ENCODE results near the gene NMRAL1.

GRCh38 chr16:4489030-4489429 lies 14.6 kb upstream of the NMRAL1 start:
- TF ChIP-seq EZH2 (IDR thresholded peaks at IDR 0.05; ENCODE audit: insufficient read depth, poor library complexity, severe bottlenecking) (no peak), EZH2phosphoT487 (IDR thresholded peaks at IDR 0.05; ENCODE audit: insufficient read depth, low read depth) (no peak)
